IMR-90 (cell line): ENCODE measurements around the gene PPIA.

Experiments
- BHLHE40 ChIP-seq: fragments of 150-350 bp; IDR thresholded peaks from 2 replicates; pipeline ENCODE4 v1.6.1; 2016; ENCODE audit warnings: mild to moderate bottlenecking, low read depth, low read length
- CEBPB ChIP-seq: IDR thresholded peaks from 2 replicates; pipeline ENCODE4 v1.6.1; 2012; ENCODE audit warnings: low read depth, low read length, improper control_type of control experiment
- CTCF ChIP-seq: conservative IDR thresholded peaks from 2 replicates; pipeline ENCODE4 v1.5.1; 2012; ENCODE audit warnings: mild to moderate bottlenecking, low read depth, low read length, improper control_type of control experiment
- ELK1 ChIP-seq: fragments of 150-350 bp; IDR thresholded peaks from 2 replicates; pipeline ENCODE4 v1.6.1; 2016; ENCODE audit warnings: low read depth, mild to moderate bottlenecking, low read length, moderate library complexity, borderline replicate concordance
- MAFK ChIP-seq: IDR thresholded peaks from 2 replicates; pipeline ENCODE4 v1.6.1; 2012; ENCODE audit warnings: low read depth, low read length, improper control_type of control experiment
- MAZ ChIP-seq: IDR thresholded peaks from 2 replicates; pipeline ENCODE4 v1.6.1; 2012; ENCODE audit warnings: low read depth, mild to moderate bottlenecking, low read length, improper control_type of control experiment, moderate library complexity, borderline replicate concordance
- POLR2A ChIP-seq: IDR thresholded peaks from 2 replicates; pipeline ENCODE4 v1.6.1; 2012; ENCODE audit warnings: mild to moderate bottlenecking, low read depth, low read length
- RAD21 ChIP-seq: IDR thresholded peaks from 2 replicates; pipeline ENCODE4 v1.6.1; 2012; ENCODE audit warnings: low read length, improper control_type of control experiment
- RFX5 ChIP-seq: IDR thresholded peaks from 2 replicates; pipeline ENCODE4 v1.8.0; 2012; ENCODE audit warnings: low read depth, mild to moderate bottlenecking, low read length, moderate library complexity
- SMC3 ChIP-seq: fragments of 150-350 bp; IDR thresholded peaks from 2 replicates; pipeline ENCODE4 v1.6.1; 2016; ENCODE audit warnings: low read depth, mild to moderate bottlenecking, antibody characterized with exemption, low read length, moderate library complexity
- USF2 ChIP-seq: fragments of 150-350 bp; IDR thresholded peaks from 2 replicates; pipeline ENCODE4 v1.6.1; 2017; ENCODE audit warnings: mild to moderate bottlenecking, antibody characterized with exemption, low read length, low read depth

GRCh38 chr7:44783407-44783806 is 13.1 kb upstream of the PPIA start:
- no peak for TF ChIP-seq POLR2A
- TF ChIP-seq CEBPB = no peak
- TF ChIP-seq BHLHE40 = no peak
- TF ChIP-seq MAZ = no peak
- no peak for TF ChIP-seq RFX5
- TF ChIP-seq CTCF = no peak
- no peak for TF ChIP-seq RAD21
- TF ChIP-seq ELK1 = no peak
- TF ChIP-seq SMC3 = no peak
- TF ChIP-seq MAFK = no peak
- TF ChIP-seq USF2 = no peak
